ENCODE results near the gene SC5D.

GRCh38 chr11:121330614-121331435 is 38.3 kb downstream of the SC5D start:
- TF ChIP-seq CTCF (IDR thresholded peaks at IDR 0.05) (no peak), POLR2A (IDR thresholded peaks at IDR 0.05) (no peak), POLR2AphosphoS5 (IDR thresholded peaks at IDR 0.05) (no peak)

Measured in transverse colon (tissue), 4 donors.